ENCODE measurements around the gene SAMD8.
"Not testable (repeated sequence)": the region's sequence is repeated elsewhere in the genome, so short reads cannot be mapped to it uniquely, and the experiment has no call there.

Gene SAMD8

DNA sequence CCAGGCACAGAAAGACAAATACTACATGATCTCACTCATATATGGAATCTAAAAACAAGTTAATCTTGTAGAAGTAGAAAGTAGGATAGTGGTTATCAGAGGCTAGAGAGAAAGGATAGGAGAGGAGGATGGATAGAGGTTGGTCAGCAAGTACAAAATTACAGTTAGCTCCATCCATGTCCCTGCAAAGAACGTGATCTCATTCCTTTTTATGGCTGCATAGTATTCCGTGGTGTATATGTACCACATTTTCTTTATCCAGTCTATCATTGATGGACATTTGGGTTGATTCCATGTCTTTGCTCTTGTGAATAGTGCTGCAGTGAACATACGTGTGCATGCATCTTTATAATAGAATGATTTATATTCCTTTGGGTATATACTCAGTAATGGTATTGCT, 22.2 kb downstream of the SAMD8 start:
- H3K4me1 Mint-ChIP-seq (ENCODE audit: low read depth): peaks cover 53% of the 10 kb centered on the region
- H3K9me3 Mint-ChIP-seq (ENCODE audit: low read depth): not testable (repeated sequence)

DNA sequence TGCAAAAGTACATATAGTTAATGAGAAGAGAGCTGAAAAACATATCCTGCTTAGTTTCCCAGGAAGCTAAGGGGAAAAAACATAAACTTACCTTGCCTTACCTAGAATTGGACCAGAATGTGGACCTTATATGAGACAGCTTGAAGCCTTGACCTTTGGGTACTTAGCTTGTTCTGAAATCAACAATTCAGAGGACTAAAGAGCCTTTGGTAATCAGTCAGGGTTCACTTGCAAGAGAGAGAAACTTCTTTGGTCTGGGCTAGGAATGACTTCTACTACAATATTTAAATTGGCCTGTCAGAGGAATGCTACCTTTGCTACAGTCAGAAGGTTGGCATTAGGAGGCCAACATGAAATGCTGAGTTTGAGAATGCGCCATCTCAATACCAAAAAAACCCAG, 24.9 kb downstream of the SAMD8 start:
- peaks cover 11% of the 10 kb centered on the region for H3K36me3 Mint-ChIP-seq
- no peaks in the 10 kb centered on the region for H3K27me3 Mint-ChIP-seq
- no peaks in the 10 kb centered on the region for H3K9me3 Mint-ChIP-seq (ENCODE audit: low read depth)
- H3K27ac Mint-ChIP-seq: peak overlapping the region; percentile 77
- H3K4me3 Mint-ChIP-seq: no peak overlapping the region
- H3K4me1 Mint-ChIP-seq (ENCODE audit: low read depth): peaks cover 46% of the 10 kb centered on the region

More for the DNA sequence above, 22.2 kb downstream of the SAMD8 start:
- H3K36me3 Mint-ChIP-seq, H3K27ac Mint-ChIP-seq, H3K4me3 Mint-ChIP-seq, H3K27me3 Mint-ChIP-seq: not testable (repeated sequence)

GRCh38 chr10:75137533-75138438, 26.3 kb downstream of the SAMD8 start:
- Mint-ChIP-seq H3K9me3 (ENCODE audit: low read depth) (no peaks in the 10 kb centered on the region), H3K4me1 (ENCODE audit: low read depth) (peaks cover 43% of the 10 kb centered on the region), H3K27me3 (no peaks in the 10 kb centered on the region), H3K4me3 (peak overlapping the region; percentile 30), H3K36me3 (peaks cover 8% of the 10 kb centered on the region), H3K27ac (peak overlapping the region; percentile 87)

GRCh38 chr10:75140246-75140645, 28.8 kb downstream of the SAMD8 start:
- Mint-ChIP-seq H3K4me1 (ENCODE audit: low read depth) (peaks cover 55% of the 10 kb centered on the region), H3K4me3 (no peak overlapping the region), H3K9me3 (ENCODE audit: low read depth) (no peaks in the 10 kb centered on the region)

DNA sequence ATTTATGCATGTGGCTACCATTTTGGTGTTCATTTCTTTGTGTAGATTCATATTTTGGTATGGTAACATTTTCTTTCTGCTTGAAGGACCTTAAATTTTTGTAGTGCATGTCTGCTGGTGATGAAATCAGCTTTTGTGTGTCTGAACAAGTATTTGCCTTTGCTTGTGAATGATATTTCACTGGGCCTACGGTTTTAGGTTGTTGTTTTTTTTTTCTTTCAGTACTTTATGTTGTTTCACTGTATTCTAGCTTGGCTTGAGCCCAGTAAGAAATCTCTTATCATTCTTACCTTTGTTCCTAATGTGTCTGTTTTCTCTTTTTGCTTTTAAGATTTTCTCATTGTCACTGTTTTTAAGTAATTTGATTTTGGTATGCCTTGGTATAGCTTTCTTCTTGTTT, 31.9 kb downstream of the SAMD8 start:
- H3K4me3 Mint-ChIP-seq: no peak overlapping the region
- no peaks in the 10 kb centered on the region for H3K27me3 Mint-ChIP-seq
- H3K9me3 Mint-ChIP-seq (ENCODE audit: low read depth): no peaks in the 10 kb centered on the region
- H3K36me3 Mint-ChIP-seq: peaks cover 5% of the 10 kb centered on the region
- peaks cover 48% of the 10 kb centered on the region for H3K4me1 Mint-ChIP-seq (ENCODE audit: low read depth)
- peak overlapping the region; percentile 30 for H3K27ac Mint-ChIP-seq

More at GRCh38 chr10:75140246-75140645, 28.8 kb downstream of the SAMD8 start:
- Mint-ChIP-seq H3K36me3 (peaks cover 5% of the 10 kb centered on the region), H3K27ac (no peak overlapping the region), H3K27me3 (no peaks in the 10 kb centered on the region)

GRCh38 chr10:75145590-75145989, 34.1 kb downstream of the SAMD8 start:
- peak overlapping the region; percentile 27 for H3K4me3 Mint-ChIP-seq
- peaks cover 4% of the 10 kb centered on the region for H3K36me3 Mint-ChIP-seq
- H3K27me3 Mint-ChIP-seq: no peaks in the 10 kb centered on the region
- H3K4me1 Mint-ChIP-seq (ENCODE audit: low read depth): peaks cover 46% of the 10 kb centered on the region
- H3K9me3 Mint-ChIP-seq (ENCODE audit: low read depth): no peaks in the 10 kb centered on the region
- H3K27ac Mint-ChIP-seq: peak overlapping the region; percentile 73

GRCh38 chr10:75146780-75147179, 35.3 kb downstream of the SAMD8 start:
- Mint-ChIP-seq H3K27ac (no peak overlapping the region), H3K36me3 (peaks cover 5% of the 10 kb centered on the region), H3K4me1 (ENCODE audit: low read depth) (peaks cover 47% of the 10 kb centered on the region), H3K4me3 (no peak overlapping the region), H3K27me3 (no peaks in the 10 kb centered on the region), H3K9me3 (ENCODE audit: low read depth) (no peaks in the 10 kb centered on the region)

- peaks cover 3% of the 10 kb centered on the region for H3K36me3 Mint-ChIP-seq
- no peak overlapping the region for H3K4me3 Mint-ChIP-seq
- H3K9me3 Mint-ChIP-seq (ENCODE audit: low read depth): no peaks in the 10 kb centered on the region
- peaks cover 28% of the 10 kb centered on the region for H3K4me1 Mint-ChIP-seq (ENCODE audit: low read depth)
- no peaks in the 10 kb centered on the region for H3K27me3 Mint-ChIP-seq
- no peak overlapping the region for H3K27ac Mint-ChIP-seq
Measured at GRCh38 chr10:75150656-75151055, 39.2 kb downstream of the SAMD8 start.

GRCh38 chr10:75159519-75159918, 48.1 kb downstream of the SAMD8 start:
- no peaks in the 10 kb centered on the region for H3K9me3 Mint-ChIP-seq (ENCODE audit: low read depth)
- no peak overlapping the region for H3K4me3 Mint-ChIP-seq
- peaks cover 5% of the 10 kb centered on the region for H3K36me3 Mint-ChIP-seq
- H3K27ac Mint-ChIP-seq: peak overlapping the region; percentile 9
- peaks cover 25% of the 10 kb centered on the region for H3K4me1 Mint-ChIP-seq (ENCODE audit: low read depth)
- H3K27me3 Mint-ChIP-seq: no peaks in the 10 kb centered on the region

GRCh38 chr10:75165684-75166622, 54.5 kb downstream of the SAMD8 start:
- H3K4me3 Mint-ChIP-seq: peak overlapping the region; percentile 71
- no peaks in the 10 kb centered on the region for H3K9me3 Mint-ChIP-seq (ENCODE audit: low read depth)
- peak overlapping the region; percentile 96 for H3K27ac Mint-ChIP-seq
- no peaks in the 10 kb centered on the region for H3K27me3 Mint-ChIP-seq
- H3K4me1 Mint-ChIP-seq (ENCODE audit: low read depth): peaks cover 53% of the 10 kb centered on the region
- peaks cover 3% of the 10 kb centered on the region for H3K36me3 Mint-ChIP-seq

- H3K36me3 Mint-ChIP-seq: peaks cover 3% of the 10 kb centered on the region
- no peaks in the 10 kb centered on the region for H3K9me3 Mint-ChIP-seq (ENCODE audit: low read depth)
- peaks cover 51% of the 10 kb centered on the region for H3K4me1 Mint-ChIP-seq (ENCODE audit: low read depth)
- H3K4me3 Mint-ChIP-seq: peak overlapping the region; percentile 71
- H3K27ac Mint-ChIP-seq: peak overlapping the region; percentile 96
- no peaks in the 10 kb centered on the region for H3K27me3 Mint-ChIP-seq
Measured at GRCh38 chr10:75166623-75166972, 55.1 kb downstream of the SAMD8 start.

GRCh38 chr10:75168275-75168674, 56.8 kb downstream of the SAMD8 start:
- Mint-ChIP-seq H3K36me3 (peaks cover 3% of the 10 kb centered on the region), H3K4me3 (peak overlapping the region; percentile 54), H3K27me3 (no peaks in the 10 kb centered on the region), H3K4me1 (ENCODE audit: low read depth) (peaks cover 48% of the 10 kb centered on the region), H3K9me3 (ENCODE audit: low read depth) (no peaks in the 10 kb centered on the region), H3K27ac (peak overlapping the region; percentile 83)

DNA sequence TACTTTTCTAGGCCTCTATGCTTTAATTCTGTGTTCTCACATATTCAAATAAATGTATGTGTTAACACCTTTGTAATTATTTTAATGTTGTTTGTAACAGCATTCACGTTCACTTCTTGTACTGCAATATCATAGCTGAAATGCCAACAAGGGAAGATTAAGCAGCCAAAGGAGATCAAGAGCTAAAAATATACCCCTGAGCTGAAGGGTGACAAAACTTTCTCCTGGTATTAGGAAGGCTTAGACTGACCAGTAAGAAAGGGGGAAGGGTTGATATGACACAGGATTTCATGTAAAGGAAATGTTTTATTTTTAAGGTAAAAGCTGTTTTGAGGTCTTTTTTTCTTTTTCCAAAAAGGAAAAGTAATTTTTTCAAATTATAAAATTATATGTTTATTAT, 58.8 kb downstream of the SAMD8 start:
- Mint-ChIP-seq H3K27me3 (no peaks in the 10 kb centered on the region), H3K4me1 (ENCODE audit: low read depth) (peaks cover 41% of the 10 kb centered on the region), H3K9me3 (ENCODE audit: low read depth) (no peaks in the 10 kb centered on the region), H3K36me3 (peaks cover 3% of the 10 kb centered on the region), H3K4me3 (no peak overlapping the region), H3K27ac (peak overlapping the region; percentile 54)

GRCh38 chr10:75175046-75175445, 63.6 kb downstream of the SAMD8 start:
- peaks cover 13% of the 10 kb centered on the region for H3K36me3 Mint-ChIP-seq

GRCh38 chr10:75176046-75176445, 64.6 kb downstream of the SAMD8 start:
- no peaks in the 10 kb centered on the region for H3K9me3 Mint-ChIP-seq (ENCODE audit: low read depth)
- H3K27ac Mint-ChIP-seq: no peak overlapping the region
- peaks cover 13% of the 10 kb centered on the region for H3K4me1 Mint-ChIP-seq (ENCODE audit: low read depth)
- no peaks in the 10 kb centered on the region for H3K27me3 Mint-ChIP-seq
- H3K36me3 Mint-ChIP-seq: peaks cover 13% of the 10 kb centered on the region
- no peak overlapping the region for H3K4me3 Mint-ChIP-seq

More at GRCh38 chr10:75175046-75175445, 63.6 kb downstream of the SAMD8 start:
- H3K27me3 Mint-ChIP-seq: no peaks in the 10 kb centered on the region
- peaks cover 12% of the 10 kb centered on the region for H3K4me1 Mint-ChIP-seq (ENCODE audit: low read depth)
- H3K4me3 Mint-ChIP-seq: no peak overlapping the region
- H3K27ac Mint-ChIP-seq: peak overlapping the region; percentile 10
- H3K9me3 Mint-ChIP-seq (ENCODE audit: low read depth): no peaks in the 10 kb centered on the region
